GM13977 (cell line): ENCODE data around the gene OBP2A.

Experiments used
- DNase-seq: peaks from one replicate; pipeline ENCODE4 v3.0.0; 2012; ENCODE audit warnings: low spot score
- CTCF ChIP-seq: IDR thresholded peaks from 2 replicates; pipeline ENCODE4 v1.5.1; 2012; ENCODE audit warnings: mild to moderate bottlenecking, control low read depth; ENCODE audit not compliant: insufficient read depth; ENCODE audit errors: extremely low read depth, missing control alignments
- in situ Hi-C: fragments of 300-500 bp; cut with MboI; formaldehyde crosslinking; loops from one replicate; pipeline ENCODE4 v1.12.0; 2022; ENCODE audit warnings: low sequenced_read_pairs, low pct_unique_long_range_greater_than_20kb, mixed read lengths, inconsistent platforms; ENCODE audit not compliant: unreplicated experiment

The OBP2A gene

GRCh38 chr9:135587658-135588057, 41.7 kb downstream of the OBP2A start:
- in situ Hi-C loops, result no loop called here
- DNase-seq, result no peak
- no peak for TF ChIP-seq CTCF

GRCh38 chr9:135588371-135588770, 42.4 kb downstream of the OBP2A start:
- no peak for DNase-seq
- TF ChIP-seq CTCF, result no peak
- in situ Hi-C loops, result no loop called here

- in situ Hi-C loops, result no loop called here
- no peak for DNase-seq
- no peak for TF ChIP-seq CTCF
These were observed 43.1 kb downstream of the OBP2A start for GRCh38 chr9:135588886-135589595.

- in situ Hi-C loops, result no loop called here
- no peak for TF ChIP-seq CTCF
- DNase-seq, result no peak
These were observed 43.9 kb downstream of the OBP2A start for GRCh38 chr9:135589596-135590485.

- no peak for DNase-seq
- TF ChIP-seq CTCF, result no peak
- in situ Hi-C loops, result no loop called here
These were observed 44.7 kb downstream of the OBP2A start for GRCh38 chr9:135590486-135591079.

GRCh38 chr9:135591506-135592330, 45.8 kb downstream of the OBP2A start:
- no peak for DNase-seq
- in situ Hi-C loops, result no loop called here
- TF ChIP-seq CTCF, result no peak
